Stimulated activated naive CD4-positive, alpha-beta T cell (primary cell): ENCODE results near the gene HAUS8.
A peak's percentile ranks its signal among the peaks of the same experiment; 100 is the strongest.
"Not testable (repeated sequence)": the region's sequence is repeated elsewhere in the genome, so short reads cannot be mapped to it uniquely, and the experiment has no call there.

Source experiments
- DNase-seq, 6 experiments: peaks; one replicate each; lab custom pipeline; 2025; lab: John Stamatoyannopoulos, UW

HAUS8 gene

GRCh38 chr19:17101686-17102628 lies 26.7 kb upstream of the HAUS8 start:
- no peak for DNase-seq

GRCh38 chr19:17098326-17098725 lies 23.1 kb upstream of the HAUS8 start:
- DNase-seq, result no peak

- no peak for DNase-seq
Measured at GRCh38 chr19:17097593-17098126, 22.4 kb upstream of the HAUS8 start.

- no peak for DNase-seq
Measured at GRCh38 chr19:17095141-17095919, 20.1 kb upstream of the HAUS8 start.

- not testable (repeated sequence) for DNase-seq
Measured at GRCh38 chr19:17094694-17095093, 19.4 kb upstream of the HAUS8 start.

GRCh38 chr19:17092696-17093095 lies 17.4 kb upstream of the HAUS8 start:
- no peak for DNase-seq

- DNase-seq, result peak in 1 of 6 experiments; percentile 4
Measured at GRCh38 chr19:17091758-17092333, 16.6 kb upstream of the HAUS8 start.

- DNase-seq, result peak in 1 of 6 experiments; percentile 10
Measured at GRCh38 chr19:17090583-17090982, 15.3 kb upstream of the HAUS8 start.

- no peak for DNase-seq
Measured at GRCh38 chr19:17088552-17088951, 13.3 kb upstream of the HAUS8 start.

GRCh38 chr19:17086834-17087233 lies 11.6 kb upstream of the HAUS8 start:
- no peak for DNase-seq

- no peak for DNase-seq
Measured at GRCh38 chr19:17086120-17086519, 10.9 kb upstream of the HAUS8 start.

GRCh38 chr19:17081672-17082630 lies 6.7 kb upstream of the HAUS8 start:
- no peak for DNase-seq

GRCh38 chr19:17080440-17080801 lies 5.2 kb upstream of the HAUS8 start:
- DNase-seq, result no peak

- peak in 1 of 6 experiments; percentile 8 for DNase-seq
Measured at GRCh38 chr19:17079710-17080439, 4.6 kb upstream of the HAUS8 start.

- DNase-seq, result no peak
Measured at GRCh38 chr19:17078920-17079709, 3.9 kb upstream of the HAUS8 start.

GRCh38 chr19:17078036-17078919 lies 3.0 kb upstream of the HAUS8 start:
- no peak for DNase-seq

- DNase-seq, result no peak
Measured at GRCh38 chr19:17077447-17078028, 2.3 kb upstream of the HAUS8 start.

GRCh38 chr19:17076543-17076991 lies 1.3 kb upstream of the HAUS8 start:
- peak in 3 of 6 experiments; percentile 14 to 34 (median 33) for DNase-seq
